ENCODE measurements around the gene STX2. TPM values are rescaled to one million over a fixed set of nuclear protein-coding genes. Genes with fewer than 3 reads are reported as not detected.
A peak's percentile ranks its signal among the peaks of the same experiment; 100 is the strongest.

STX2 gene
- total and polyA plus RNA-seq, 10 donors = 7.4 to 18.4 (median 12.7) TPM

GRCh38 chr12:130832561-130833209 is 6.4 kb downstream of the STX2 start:
- intact Hi-C loops (cut with DNase I; ENCODE audit: low total_unique reads) = no loop called here
- no peaks in the 10 kb centered on the region for H3K36me3 ChIP-seq
- DNase-seq = no peak
- no peaks in the 10 kb centered on the region for H3K27me3 ChIP-seq (replicated peaks in 1 of 7)
- no peaks in the 10 kb centered on the region for H3K9me3 ChIP-seq
- H3K4me1 ChIP-seq = peaks cover 0 to 53% (median 7%) of the 10 kb centered on the region in 6 donors
- TF ChIP-seq POLR2AphosphoS5 (IDR thresholded peaks at IDR 0.05) (peak in 1 of 3 donors; percentile 14), POLR2A (IDR thresholded peaks at IDR 0.05) (no peak)
- no peak overlapping the region for H3K4me3 ChIP-seq
- WGBS, 5 donors = 70 to 82% (median 77%) methylated on average over 17 of the region's 17 CpGs
- H3K27ac ChIP-seq = no peak overlapping the region

GRCh38 chr12:130831876-130832405 is 7.1 kb downstream of the STX2 start:
- TF ChIP-seq POLR2AphosphoS5 (IDR thresholded peaks at IDR 0.05) (no peak), CTCF (IDR thresholded peaks at IDR 0.05 in 8 of 11, conservative IDR thresholded peaks at IDR 0.05 in 3 of 11) (no peak), POLR2A (IDR thresholded peaks at IDR 0.05) (no peak)
- H3K4me1 ChIP-seq = peaks cover 0 to 53% (median 8%) of the 10 kb centered on the region in 6 donors
- H3K27ac ChIP-seq = no peak overlapping the region
- H3K9me3 ChIP-seq = no peaks in the 10 kb centered on the region
- intact Hi-C loops (cut with DNase I; ENCODE audit: low total_unique reads) = no loop called here
- no peak for DNase-seq
- H3K36me3 ChIP-seq = no peaks in the 10 kb centered on the region
- WGBS, 5 donors = 79 to 92% (median 88%) methylated on average over 5 of the region's 5 CpGs
- no peak overlapping the region for H3K4me3 ChIP-seq
- no peaks in the 10 kb centered on the region for H3K27me3 ChIP-seq (replicated peaks in 1 of 7)

GRCh38 chr12:130831246-130831645 is 7.8 kb downstream of the STX2 start:
- TF ChIP-seq POLR2AphosphoS5 (IDR thresholded peaks at IDR 0.05) (no peak), POLR2A (IDR thresholded peaks at IDR 0.05) (no peak), CTCF (IDR thresholded peaks at IDR 0.05 in 8 of 11, conservative IDR thresholded peaks at IDR 0.05 in 3 of 11) (no peak)
- Histone ChIP-seq H3K27me3 (replicated peaks in 1 of 7) (no peaks in the 10 kb centered on the region), H3K36me3 (no peaks in the 10 kb centered on the region), H3K4me1 (peaks cover 0 to 51% (median 8%) of the 10 kb centered on the region in 6 donors), H3K9me3 (no peaks in the 10 kb centered on the region), H3K27ac (no peak overlapping the region), H3K4me3 (no peak overlapping the region)
- intact Hi-C loops (cut with DNase I; ENCODE audit: low total_unique reads) = no loop called here
- 87 to 98% (median 97%) methylated on average over 4 of the region's 4 CpGs for WGBS, 5 donors
- DNase-seq = no peak

- Histone ChIP-seq H3K4me1 (peaks cover 0 to 50% (median 8%) of the 10 kb centered on the region in 6 donors), H3K27ac (no peak overlapping the region), H3K36me3 (peaks cover 0 to 3% (median 0%) of the 10 kb centered on the region in 6 donors), H3K27me3 (replicated peaks in 1 of 7) (no peaks in the 10 kb centered on the region), H3K4me3 (no peak overlapping the region), H3K9me3 (no peaks in the 10 kb centered on the region)
- DNase-seq = no peak
- TF ChIP-seq POLR2AphosphoS5 (IDR thresholded peaks at IDR 0.05) = no peak
- no peak for TF ChIP-seq POLR2A (IDR thresholded peaks at IDR 0.05)
- no peak for TF ChIP-seq CTCF (IDR thresholded peaks at IDR 0.05 in 8 of 11, conservative IDR thresholded peaks at IDR 0.05 in 3 of 11)
- 79 to 91% (median 85%) methylated on average over 14 of the region's 14 CpGs for WGBS, 5 donors
- intact Hi-C loops (cut with DNase I; ENCODE audit: low total_unique reads) = no loop called here
Observed at GRCh38 chr12:130830246-130830551, 8.9 kb downstream of the STX2 start.

Data from spleen (tissue), 11 donors.